GM18867 (cell line): Measurements from ENCODE around the gene TMUB2.
"Not testable (repeated sequence)": the region's sequence is repeated elsewhere in the genome, so short reads cannot be mapped to it uniquely, and the experiment has no call there.

Experiments
- ATAC-seq: cut with Tn5 transposase; IDR thresholded peaks from one replicate; pipeline ENCODE4 v1.9.1; 2021; ENCODE audit warnings: mild to moderate bottlenecking, moderate library complexity; ENCODE audit not compliant: unreplicated experiment

Gene TMUB2

GRCh38 chr17:44217738-44218343 lies 31.1 kb downstream of the TMUB2 start:
- ATAC-seq: no peak

DNA sequence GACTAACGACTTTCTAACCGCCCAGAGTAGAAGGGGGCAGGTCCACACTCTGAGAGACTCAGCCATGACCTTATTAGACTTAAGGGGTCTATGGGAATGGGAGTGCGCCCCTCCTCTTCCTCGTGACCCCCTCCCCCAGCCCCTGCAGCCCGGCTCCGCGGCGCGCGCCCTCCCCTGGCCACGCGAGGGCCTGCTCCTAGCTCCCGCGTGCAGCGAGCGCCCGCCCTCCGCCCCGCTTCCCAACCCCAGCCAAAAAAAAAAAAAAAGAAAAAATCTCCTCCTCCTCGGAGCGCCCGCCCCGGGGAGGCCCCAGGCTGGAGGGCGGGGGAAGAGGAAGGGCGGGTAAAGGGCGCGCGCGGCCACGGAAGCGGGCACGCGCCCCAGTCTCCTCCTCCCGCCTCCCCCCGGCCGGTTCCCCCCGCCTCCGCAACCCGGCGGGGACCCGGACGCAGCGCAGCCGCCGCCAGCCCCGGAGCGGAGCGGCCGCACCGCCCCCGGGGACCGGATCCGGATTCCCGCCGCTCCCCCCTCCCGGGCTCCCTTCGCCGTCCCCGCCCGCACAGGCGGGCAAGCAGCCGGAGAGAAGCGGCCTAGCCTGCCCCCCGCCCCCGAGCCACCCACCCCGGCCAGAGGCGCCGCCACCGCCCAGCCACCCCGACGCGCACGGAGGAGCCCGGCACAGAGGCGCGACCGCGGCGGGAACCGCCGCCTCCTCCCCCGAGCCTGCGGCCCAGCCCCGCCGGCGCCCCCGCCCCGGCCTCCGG lies 31.8 kb downstream of the TMUB2 start:
- ATAC-seq: peak; percentile 36

- ATAC-seq: peak; percentile 42
Measured at GRCh38 chr17:44219108-44219615, 32.4 kb downstream of the TMUB2 start.

DNA sequence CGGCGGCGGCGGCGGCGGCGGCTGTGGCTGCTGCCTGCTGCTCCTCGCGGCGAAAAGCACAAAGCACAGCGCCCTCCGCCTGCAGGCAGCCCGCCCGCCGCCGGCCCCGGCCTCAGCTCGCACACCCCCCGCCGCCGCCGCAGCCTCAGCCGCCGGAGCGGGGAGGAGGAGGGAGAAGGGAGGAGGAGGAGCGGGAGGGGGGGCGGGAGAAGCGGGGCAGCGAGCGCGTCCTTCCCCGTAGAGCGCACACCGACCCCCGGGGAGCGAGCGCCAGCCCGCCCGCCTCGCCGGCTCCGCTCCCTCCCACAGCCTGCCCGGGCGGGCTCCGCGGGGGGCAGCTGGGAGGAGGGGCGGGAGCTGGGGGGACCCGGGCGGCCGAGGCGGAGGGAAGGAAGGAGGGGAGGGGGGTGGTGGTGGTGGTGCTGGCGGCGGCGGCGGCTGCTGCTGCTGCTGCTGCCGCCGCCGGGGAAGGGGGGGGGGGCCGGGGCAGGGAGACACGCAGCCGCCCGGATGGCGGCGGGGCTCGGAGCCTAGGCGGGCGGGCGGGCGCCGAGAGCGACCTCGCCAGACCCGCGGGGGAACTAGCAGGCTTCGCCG lies 32.9 kb downstream of the TMUB2 start, which contains the start of gene UBTF:
Gene UBTF, minus strand, starts transcription at position 60 of the 597 bp plus-strand sequence. CDS start 1,446 bp downstream, outside the sequence.
- ATAC-seq: peak; percentile 15

DNA sequence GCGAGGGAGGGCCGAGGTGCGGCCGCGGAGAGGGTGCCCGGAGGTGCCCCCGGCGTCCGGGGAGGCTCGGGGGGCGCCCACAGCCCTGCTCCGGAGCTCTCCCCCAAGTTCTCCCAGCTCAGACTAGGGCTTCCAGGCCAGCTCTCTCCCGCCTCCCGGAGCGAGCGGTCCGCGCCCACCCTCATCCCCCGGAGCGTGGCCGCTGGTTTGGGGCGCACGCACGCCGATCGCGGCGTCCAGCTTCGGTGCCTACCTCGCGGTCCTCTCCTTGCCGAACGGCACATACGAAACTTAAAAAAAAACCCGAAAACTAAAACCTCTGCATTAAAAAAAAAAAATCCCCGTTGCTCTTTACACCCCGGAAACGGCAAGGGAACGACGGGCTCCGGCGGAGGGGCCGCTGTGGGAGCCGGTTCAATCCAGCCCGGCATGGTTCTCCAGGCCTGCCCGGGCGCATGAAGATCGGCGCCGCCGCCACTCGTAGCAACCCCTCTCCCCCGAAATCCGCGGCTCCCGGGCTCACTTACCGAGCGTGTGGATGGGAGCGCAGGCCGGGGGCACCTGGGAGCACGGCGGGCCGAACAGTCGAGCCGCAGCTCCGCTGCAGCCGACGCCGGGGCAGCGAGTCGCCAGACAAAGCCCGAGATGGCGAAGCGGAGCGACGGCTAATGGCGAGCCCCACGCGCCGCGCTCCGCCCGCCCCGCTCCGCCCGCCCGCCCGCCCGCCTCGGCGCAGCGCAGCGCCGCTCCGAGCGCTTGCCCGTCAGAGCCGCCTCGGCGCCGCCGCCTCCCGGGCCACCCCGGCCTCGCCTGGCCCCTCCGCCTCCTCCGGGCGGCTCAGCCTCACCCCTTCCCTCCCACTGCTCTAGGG lies 33.7 kb downstream of the TMUB2 start:
- ATAC-seq: peak; percentile 7

- ATAC-seq: no peak
Measured at GRCh38 chr17:44221084-44221861, 34.5 kb downstream of the TMUB2 start.

- no peak for ATAC-seq
Measured at GRCh38 chr17:44221862-44222111, 35.0 kb downstream of the TMUB2 start.

GRCh38 chr17:44222112-44222869 lies 35.5 kb downstream of the TMUB2 start:
- ATAC-seq: no peak

DNA sequence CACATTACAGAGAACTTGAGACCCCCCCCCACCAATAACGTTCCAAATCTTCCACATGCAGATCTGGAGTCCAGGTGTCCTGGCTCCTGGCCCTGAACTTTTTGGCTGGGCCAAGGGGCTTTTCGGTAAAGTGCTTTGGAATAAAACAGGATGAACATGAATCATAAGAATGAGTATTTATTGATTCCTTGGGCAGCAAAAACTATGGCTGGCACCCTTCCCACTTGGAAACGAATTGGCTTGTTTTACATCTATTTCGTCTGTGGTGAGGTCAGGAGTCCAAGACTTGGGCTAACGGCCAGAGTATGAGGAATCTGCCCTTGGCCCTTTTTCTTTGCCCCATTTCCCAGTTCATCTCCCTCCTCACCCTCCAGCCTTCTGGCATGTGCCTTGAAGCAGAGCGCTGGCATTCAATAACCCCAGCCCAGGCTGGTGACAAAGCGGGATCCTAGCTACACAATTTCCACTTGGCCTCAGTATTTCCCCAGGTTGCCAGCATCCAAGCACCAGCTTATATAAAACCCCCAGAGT lies 36.8 kb downstream of the TMUB2 start:
- ATAC-seq: no peak

- no peak for ATAC-seq
Measured at GRCh38 chr17:44229090-44229489, 42.3 kb downstream of the TMUB2 start.

DNA sequence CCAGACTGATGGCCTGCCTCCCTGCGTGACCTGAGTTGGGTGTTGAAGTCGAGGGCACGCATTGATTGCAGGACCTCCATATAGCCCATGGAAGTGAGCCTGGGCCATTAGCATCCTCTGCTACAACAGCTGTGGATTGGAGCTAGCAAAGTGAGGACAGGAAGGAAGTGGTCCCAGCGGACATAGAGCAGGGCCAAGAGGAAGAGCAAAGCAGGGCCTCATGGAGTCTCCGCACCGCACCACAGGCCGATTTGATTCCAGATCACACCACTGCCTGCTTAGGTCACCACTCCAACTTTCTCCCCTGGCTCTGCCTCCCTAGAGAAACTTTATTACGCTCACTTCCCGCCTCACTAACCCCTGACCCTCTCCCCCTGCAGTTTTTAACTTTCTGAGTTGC lies 43.4 kb downstream of the TMUB2 start:
- no peak for ATAC-seq

GRCh38 chr17:44232061-44232460 lies 45.3 kb downstream of the TMUB2 start:
- ATAC-seq: no peak

- ATAC-seq: no peak
Measured at GRCh38 chr17:44233582-44233981, 46.8 kb downstream of the TMUB2 start.

DNA sequence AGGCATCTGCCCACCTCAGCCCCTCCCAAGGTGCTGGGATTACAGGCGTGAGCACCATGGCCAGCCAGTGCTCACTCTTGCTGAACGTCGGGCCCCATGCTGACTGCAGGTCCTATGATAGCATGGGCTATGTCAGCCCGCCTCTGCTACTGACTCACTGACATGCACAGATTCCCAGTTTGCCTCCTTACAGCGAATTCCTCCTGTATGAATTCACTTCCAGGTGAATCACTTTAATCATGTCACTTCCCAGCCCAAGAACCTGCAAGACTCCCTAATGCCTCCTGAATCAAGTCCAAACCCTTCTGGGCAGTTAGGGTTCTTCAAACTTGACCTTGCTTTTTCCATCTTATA lies 48.8 kb downstream of the TMUB2 start:
- no peak for ATAC-seq

DNA sequence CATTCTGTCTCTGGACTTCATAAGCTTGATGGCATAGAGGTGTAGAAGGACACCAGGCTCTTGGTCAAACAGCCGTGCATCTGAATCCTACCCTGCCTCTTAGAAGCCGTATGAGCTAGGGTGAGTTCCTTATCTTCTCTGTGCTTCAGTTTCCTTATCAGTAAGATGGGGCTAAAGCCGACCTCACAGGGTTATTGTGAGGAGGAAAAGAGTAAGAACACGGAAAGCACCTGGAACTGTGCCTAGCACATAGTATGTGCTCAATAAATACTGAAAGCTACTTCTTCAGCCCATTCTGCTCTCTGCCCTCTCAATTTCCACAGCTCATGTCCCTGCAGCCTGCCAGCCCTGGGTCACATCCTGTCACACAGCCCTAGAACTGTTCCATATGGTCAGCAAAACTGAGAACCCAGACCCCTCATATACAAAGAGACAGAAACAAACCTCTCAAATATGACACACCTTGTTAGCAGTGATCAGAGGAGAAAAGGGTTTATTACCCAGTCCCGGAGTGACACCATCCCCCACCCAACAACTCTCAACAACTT lies 49.7 kb downstream of the TMUB2 start:
- no peak for ATAC-seq

DNA sequence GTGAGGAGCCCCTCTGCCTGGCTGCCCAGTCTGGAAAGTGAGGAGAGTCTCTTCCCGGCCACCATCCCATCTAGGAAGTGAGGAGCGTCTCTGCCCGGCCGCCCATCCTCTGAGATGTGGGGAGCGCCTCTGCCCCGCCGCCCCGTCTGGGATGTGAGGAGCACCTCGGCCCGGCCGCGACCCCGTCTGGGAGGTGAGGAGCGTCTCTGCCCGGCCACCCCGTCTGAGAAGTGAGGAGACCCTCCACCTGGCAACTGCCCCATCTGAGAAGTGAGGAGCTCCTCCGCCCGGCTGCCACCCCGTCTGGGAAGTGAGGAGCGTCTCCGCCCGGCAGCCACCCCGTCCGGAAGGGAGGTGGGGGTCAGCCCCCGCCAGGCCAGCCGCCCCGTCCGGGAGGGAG lies 51.1 kb downstream of the TMUB2 start:
- not testable (repeated sequence) for ATAC-seq

DNA sequence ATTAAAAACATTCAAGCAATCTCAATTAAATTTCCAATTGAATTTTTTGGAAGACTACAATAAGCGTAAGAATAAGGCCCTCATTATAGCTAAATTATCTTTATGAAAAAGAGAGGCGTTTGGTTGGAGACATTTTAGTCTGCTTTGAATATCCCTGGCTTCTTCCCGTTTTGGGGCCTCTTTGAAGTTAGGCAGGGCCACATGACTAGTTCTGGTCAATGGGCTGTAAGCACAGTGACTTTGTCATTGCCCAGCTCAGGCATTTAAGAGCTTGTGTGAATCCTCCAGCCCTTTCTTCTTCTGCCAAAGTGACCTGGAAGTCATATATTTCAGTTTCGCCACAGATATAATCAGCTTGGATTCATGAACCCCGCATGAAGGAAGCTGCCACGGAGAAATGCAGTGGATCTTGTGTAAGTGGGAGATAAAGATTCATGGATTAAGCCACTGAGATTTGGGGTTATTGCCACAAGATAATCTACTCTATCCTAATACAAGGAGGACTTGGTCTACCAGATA lies 54.4 kb downstream of the TMUB2 start:
- no peak for ATAC-seq
